NCI-H187 treated with DMSO at 0.1 percent for 48 hours (cell line): Measurements from ENCODE around the gene AKAP11.

Experiments
- DNase-seq: peaks from one replicate; lab custom pipeline; 2025; lab: John Stamatoyannopoulos, UW

The AKAP11 gene

GRCh38 chr13:42333613-42334328, 61.8 kb downstream of the AKAP11 start:
- no peak for DNase-seq

GRCh38 chr13:42334329-42334706, 62.4 kb downstream of the AKAP11 start:
- no peak for DNase-seq

- DNase-seq, result no peak
Measured at GRCh38 chr13:42337808-42338600, 66.1 kb downstream of the AKAP11 start.

DNA sequence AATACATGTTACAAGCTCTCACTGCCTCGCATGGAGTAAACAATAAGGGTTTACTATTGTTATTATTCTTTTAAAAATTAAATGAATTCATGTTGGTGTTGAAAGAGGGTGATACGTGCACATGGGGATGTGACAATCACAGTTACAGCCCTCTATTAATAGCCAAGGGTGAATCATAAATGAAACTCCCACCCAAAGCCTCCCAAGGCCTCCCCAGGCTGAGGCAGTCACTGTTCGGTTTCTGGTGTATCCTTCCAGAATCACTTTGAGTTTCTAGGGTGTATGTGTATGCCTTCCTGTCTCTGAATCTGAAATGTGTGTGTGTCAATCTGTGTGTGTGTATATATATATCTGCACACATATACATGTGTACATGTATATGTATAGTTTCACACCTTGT, 73.4 kb downstream of the AKAP11 start:
- DNase-seq, result no peak

GRCh38 chr13:42348576-42348975, 76.6 kb downstream of the AKAP11 start:
- DNase-seq, result no peak

DNA sequence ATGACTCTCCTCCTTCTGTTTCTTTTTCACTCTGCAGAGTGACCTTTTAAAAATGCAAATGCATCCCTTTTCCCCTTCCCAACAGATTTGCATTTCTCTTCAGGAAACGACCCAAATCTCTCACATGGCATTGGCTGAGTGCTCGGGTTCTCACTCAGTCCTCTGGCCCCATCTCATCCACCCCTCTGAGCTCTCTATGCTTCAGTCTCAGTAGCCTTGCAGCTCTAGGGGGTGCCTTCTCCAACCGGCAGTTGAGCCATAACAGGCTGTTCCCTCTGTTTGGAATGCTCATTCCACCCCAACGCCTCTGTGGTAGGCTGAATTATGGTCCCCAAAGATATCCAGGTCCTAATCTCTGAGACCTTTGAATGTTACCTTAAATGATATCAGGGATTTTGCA, 78.2 kb downstream of the AKAP11 start:
- no peak for DNase-seq

GRCh38 chr13:42354241-42355091, 82.5 kb downstream of the AKAP11 start:
- no peak for DNase-seq

GRCh38 chr13:42355092-42355485, 83.1 kb downstream of the AKAP11 start:
- no peak for DNase-seq

DNA sequence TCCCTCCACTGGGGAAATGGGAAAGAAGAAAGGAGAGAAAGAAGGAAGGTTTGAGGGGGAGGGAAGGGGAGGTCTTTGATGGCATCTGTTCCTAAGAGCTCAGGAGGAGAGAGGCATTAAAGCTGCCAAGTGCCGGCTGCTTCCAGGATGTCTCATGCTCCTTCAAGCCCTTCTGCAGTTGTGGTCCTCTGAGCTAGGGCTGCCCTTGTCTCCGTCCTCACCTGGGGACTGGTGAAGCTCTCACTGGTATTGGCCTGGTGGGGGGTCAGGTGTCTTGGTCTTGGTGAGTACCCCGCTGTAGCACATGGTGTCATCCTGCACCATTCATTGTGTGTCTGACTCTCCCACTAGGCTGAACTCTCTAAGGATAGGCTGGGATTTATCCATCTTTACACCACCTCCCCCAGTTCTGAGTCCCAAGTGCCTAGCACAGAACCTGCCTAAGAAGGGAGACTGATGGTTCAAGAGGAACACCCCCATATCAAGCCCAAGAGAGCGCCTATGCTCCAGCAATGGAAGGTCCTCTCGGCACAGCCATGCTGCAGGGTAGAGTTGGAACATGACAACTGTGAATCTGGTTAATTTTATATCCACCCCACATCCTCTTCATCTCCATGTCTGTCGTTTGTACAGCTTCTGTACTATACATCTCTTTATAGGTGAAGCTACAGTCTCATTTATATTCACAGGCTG, 83.7 kb downstream of the AKAP11 start:
- no peak for DNase-seq

GRCh38 chr13:42356184-42356575, 84.2 kb downstream of the AKAP11 start:
- no peak for DNase-seq

GRCh38 chr13:42360046-42360574, 88.2 kb downstream of the AKAP11 start:
- no peak for DNase-seq

DNA sequence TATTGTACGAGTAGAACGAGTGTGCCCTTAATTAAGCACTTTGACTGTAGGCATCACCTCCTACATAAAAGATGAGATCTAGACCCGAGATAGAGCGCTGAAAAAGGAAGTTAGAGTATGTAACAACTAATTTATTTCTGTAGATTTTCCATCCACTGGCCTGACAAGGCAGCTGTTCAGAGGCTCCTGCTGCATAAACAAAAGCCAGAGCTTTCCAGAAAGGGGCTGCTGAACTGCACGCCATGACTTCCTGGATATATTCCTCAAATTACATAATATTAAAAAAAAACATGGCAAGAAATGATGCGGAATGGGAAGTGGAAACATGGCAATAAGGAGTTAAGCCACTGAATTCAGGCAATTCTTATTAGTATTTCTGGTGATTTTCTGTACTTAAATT, 89.7 kb downstream of the AKAP11 start:
- DNase-seq, result no peak

- no peak for DNase-seq
Measured at GRCh38 chr13:42363941-42364612, 92.1 kb downstream of the AKAP11 start.

GRCh38 chr13:42364613-42365000, 92.7 kb downstream of the AKAP11 start:
- no peak for DNase-seq

DNA sequence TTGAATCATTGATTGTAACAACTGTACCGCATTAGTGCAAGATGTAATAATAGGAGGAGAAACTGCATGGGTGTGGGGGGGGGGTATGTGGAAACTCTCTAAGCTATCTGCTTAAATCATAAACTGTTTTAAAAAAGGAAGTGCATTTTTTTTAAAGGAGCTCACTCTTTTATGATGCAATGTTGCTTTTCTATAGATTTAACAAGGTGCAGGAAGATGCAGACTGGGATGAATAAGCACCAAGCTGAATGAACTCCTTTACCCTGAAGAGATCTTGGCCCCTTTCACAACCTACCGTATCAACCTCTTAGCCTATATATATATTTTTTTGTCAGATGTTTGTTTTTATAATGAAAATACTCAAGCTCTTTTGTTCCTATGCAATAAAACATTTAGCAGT, 95.9 kb downstream of the AKAP11 start:
- no peak for DNase-seq

DNA sequence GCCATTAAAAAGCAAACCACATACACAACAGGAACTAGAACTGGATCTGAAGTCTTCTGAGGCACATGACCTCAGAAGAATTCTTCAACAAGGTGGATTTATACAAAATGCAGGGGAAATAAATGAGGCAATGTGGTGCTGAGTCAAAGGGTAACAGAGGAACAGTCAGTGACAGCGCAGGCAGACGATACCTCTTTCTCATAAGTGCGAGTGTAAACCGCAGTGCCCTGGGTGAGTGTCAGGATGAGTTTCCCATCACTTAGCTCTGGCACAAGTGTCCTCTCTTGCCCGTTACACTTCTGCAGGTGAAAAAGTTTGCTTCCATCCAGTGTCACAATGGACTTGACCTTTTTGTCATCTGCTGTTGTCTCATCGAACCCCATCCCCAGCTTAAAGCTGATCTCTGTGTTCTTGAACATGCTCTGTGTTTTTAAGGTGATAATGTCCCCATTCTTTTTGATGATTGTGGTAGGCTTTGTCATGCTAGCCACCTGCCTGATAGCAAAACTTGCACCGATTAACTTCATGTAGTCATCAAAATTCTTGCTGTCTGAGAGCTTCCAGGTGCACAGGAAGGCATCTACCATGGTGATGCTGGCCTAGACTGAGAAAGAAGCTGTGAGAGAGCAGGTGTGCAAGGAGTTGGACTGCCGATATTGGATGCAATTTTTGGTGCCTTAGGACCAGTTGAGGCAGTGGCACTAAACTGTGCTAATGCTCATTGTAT, 97.3 kb downstream of the AKAP11 start:
- DNase-seq, result no peak

DNA sequence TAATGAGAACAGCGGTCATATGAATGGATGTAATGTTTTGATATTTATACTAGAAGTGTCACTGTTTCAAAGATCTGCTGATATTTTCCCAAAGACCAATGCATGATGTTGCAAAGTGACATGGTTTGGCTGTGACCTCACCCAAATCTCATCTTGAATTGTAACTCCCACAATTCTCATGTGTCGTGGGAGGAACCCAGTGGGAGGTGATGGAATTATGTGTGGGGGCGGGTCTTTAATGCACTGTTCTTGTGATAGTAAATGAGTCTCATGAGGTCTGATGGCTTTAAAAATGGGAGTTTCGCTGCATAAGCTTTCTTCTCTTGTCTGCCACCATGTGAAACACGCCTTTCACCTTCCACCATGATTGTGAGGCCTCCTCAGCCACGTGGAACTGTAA, 98.3 kb downstream of the AKAP11 start:
- DNase-seq, result no peak
